ENCODE results near the gene GPATCH4. TPM values are rescaled to one million over a fixed set of nuclear protein-coding genes. Genes with fewer than 3 reads are reported as not detected.
A peak's percentile ranks its signal among the peaks of the same experiment; 100 is the strongest.

GPATCH4 gene
- total RNA-seq, 1 experiment from 2014 or later = 53.5 TPM

DNA sequence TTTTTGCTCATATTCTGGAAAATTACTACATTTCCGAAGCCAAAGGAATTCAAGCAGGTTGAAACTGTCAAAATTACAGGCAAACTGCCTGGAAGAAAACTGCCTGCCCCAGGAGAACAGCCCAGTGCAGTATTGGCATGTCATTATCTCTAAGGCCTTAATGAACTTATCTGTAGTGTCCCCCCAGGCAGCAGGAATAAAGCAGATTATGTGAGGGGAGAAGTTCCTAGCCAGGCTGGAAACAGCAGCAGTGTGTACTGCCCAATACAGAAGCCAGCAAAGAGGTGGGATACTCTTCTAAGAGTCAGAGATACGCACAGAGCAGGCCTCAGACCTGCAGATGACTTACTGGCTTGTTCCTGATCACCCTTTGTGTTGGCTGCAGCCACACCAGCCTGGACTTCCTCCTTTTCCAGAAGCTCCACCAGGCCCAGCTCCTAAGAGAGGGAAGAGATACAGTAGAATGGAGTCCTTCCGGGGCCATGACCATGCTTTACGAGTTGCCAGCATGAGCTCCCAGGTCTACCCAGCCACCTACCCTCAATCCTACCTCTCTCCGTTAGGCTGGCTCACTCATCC, 40.6 kb downstream of the GPATCH4 start:
- intact Hi-C loops (cut with micrococcal nuclease; ENCODE audit: unreplicated experiment) = no loop called here
- no TSS peak for BruUV-seq (replicated peaks)
- CTCF ChIA-PET = no interaction called here

GRCh38 chr1:156559797-156560385, 41.4 kb downstream of the GPATCH4 start:
- Histone ChIP-seq H3K4me1 (peaks cover 26% of the 10 kb centered on the region), H3K36me3 (ENCODE audit: control insufficient read depth, insufficient read depth, low read length) (0 out of 2 replicates have a peak, but pooled peaks cover 1% of the 10 kb centered on the region), H3K4me3 (ENCODE audit: low read depth, low read length) (no peak overlapping the region), H3K27me3 (replicated peaks; ENCODE audit: control insufficient read depth, insufficient read depth, low read length) (no peaks in the 10 kb centered on the region), H3K9me3 (no peaks in the 10 kb centered on the region)
- Mint-ChIP-seq H3K4me3 (ENCODE audit: unreplicated experiment) (no peak overlapping the region), H3K4me1 (ENCODE audit: low read depth, unreplicated experiment) (peaks cover 27% of the 10 kb centered on the region), H3K9me3 (ENCODE audit: unreplicated experiment) (no peaks in the 10 kb centered on the region), H3K36me3 (ENCODE audit: insufficient read depth, unreplicated experiment) (peaks cover 36% of the 10 kb centered on the region), H3K27ac (ENCODE audit: unreplicated experiment) (no peak overlapping the region), H3K27me3 (ENCODE audit: insufficient read depth, unreplicated experiment) (no peaks in the 10 kb centered on the region)
- intact Hi-C loops (cut with micrococcal nuclease; ENCODE audit: unreplicated experiment) = no loop called here
- CTCF ChIA-PET = no interaction called here
- POLR2A ChIA-PET = interaction anchor here (0.6 to 0.9 kb wide), 2 partner anchors 56 to 59 kb away, joined by 3 to 11 read pairs; partner anchors contain the start of gene MEF2D
- no peak for TF ChIP-seq CTCF (IDR thresholded peaks at IDR 0.05; ENCODE audit: insufficient read depth in 1 of 2, low read depth in 1 of 2, low read length in 1 of 2, severe bottlenecking in 1 of 2, unreplicated experiment in 1 of 2)
- no TSS peak for BruUV-seq (replicated peaks)
- DNase-seq = peak; percentile 62 to 74

More for the DNA sequence above, 40.6 kb downstream of the GPATCH4 start:
- H3K27me3 ChIP-seq (replicated peaks; ENCODE audit: control insufficient read depth, insufficient read depth, low read length) = no peaks in the 10 kb centered on the region
- no peak for TF ChIP-seq CTCF (IDR thresholded peaks at IDR 0.05; ENCODE audit: insufficient read depth in 1 of 2, low read depth in 1 of 2, low read length in 1 of 2, severe bottlenecking in 1 of 2, unreplicated experiment in 1 of 2)
- Mint-ChIP-seq H3K27me3 (ENCODE audit: insufficient read depth, unreplicated experiment) (no peaks in the 10 kb centered on the region), H3K36me3 (ENCODE audit: insufficient read depth, unreplicated experiment) (peaks cover 35% of the 10 kb centered on the region), H3K27ac (ENCODE audit: unreplicated experiment) (no peak overlapping the region), H3K9me3 (ENCODE audit: unreplicated experiment) (no peaks in the 10 kb centered on the region), H3K4me3 (ENCODE audit: unreplicated experiment) (no peak overlapping the region), H3K4me1 (ENCODE audit: low read depth, unreplicated experiment) (peaks cover 27% of the 10 kb centered on the region)
- POLR2A ChIA-PET = no interaction called here
- no peaks in the 10 kb centered on the region for H3K9me3 ChIP-seq
- no peak for DNase-seq
- H3K36me3 ChIP-seq (ENCODE audit: control insufficient read depth, insufficient read depth, low read length) = 0 out of 2 replicates have a peak, but pooled peaks cover 1% of the 10 kb centered on the region
- H3K4me3 ChIP-seq (ENCODE audit: low read depth, low read length) = no peak overlapping the region
- H3K4me1 ChIP-seq = peaks cover 26% of the 10 kb centered on the region

- no peaks in the 10 kb centered on the region for H3K27me3 ChIP-seq (replicated peaks; ENCODE audit: control insufficient read depth, insufficient read depth, low read length)
- POLR2A ChIA-PET = interaction anchor here (0.9 kb wide), 1 partner anchor 59 kb away, joined by 11 read pairs; the partner anchor contains the start of gene MEF2D
- CTCF ChIA-PET = no interaction called here
- DNase-seq = peak in 1 of 2 experiments; percentile 63
- TF ChIP-seq CTCF (IDR thresholded peaks at IDR 0.05; ENCODE audit: insufficient read depth in 1 of 2, low read depth in 1 of 2, low read length in 1 of 2, severe bottlenecking in 1 of 2, unreplicated experiment in 1 of 2) = no peak
- H3K9me3 ChIP-seq = no peaks in the 10 kb centered on the region
- 0 out of 2 replicates have a peak, but pooled peaks cover 1% of the 10 kb centered on the region for H3K36me3 ChIP-seq (ENCODE audit: control insufficient read depth, insufficient read depth, low read length)
- Mint-ChIP-seq H3K4me1 (ENCODE audit: low read depth, unreplicated experiment) (peaks cover 27% of the 10 kb centered on the region), H3K27me3 (ENCODE audit: insufficient read depth, unreplicated experiment) (no peaks in the 10 kb centered on the region), H3K4me3 (ENCODE audit: unreplicated experiment) (no peak overlapping the region), H3K9me3 (ENCODE audit: unreplicated experiment) (no peaks in the 10 kb centered on the region), H3K27ac (ENCODE audit: unreplicated experiment) (no peak overlapping the region), H3K36me3 (ENCODE audit: insufficient read depth, unreplicated experiment) (peaks cover 41% of the 10 kb centered on the region)
- intact Hi-C loops (cut with micrococcal nuclease; ENCODE audit: unreplicated experiment) = no loop called here
- peaks cover 26% of the 10 kb centered on the region for H3K4me1 ChIP-seq
- no TSS peak for BruUV-seq (replicated peaks)
- H3K4me3 ChIP-seq (ENCODE audit: low read depth, low read length) = no peak overlapping the region
Observed at GRCh38 chr1:156559086-156559796, 42.0 kb downstream of the GPATCH4 start.

All from Caco-2 (cell line).